ENCODE results near the gene HES1.
A peak's percentile ranks its signal among the peaks of the same experiment; 100 is the strongest.
"Not testable (repeated sequence)": the region's sequence is repeated elsewhere in the genome, so short reads cannot be mapped to it uniquely, and the experiment has no call there.

Gene HES1

DNA sequence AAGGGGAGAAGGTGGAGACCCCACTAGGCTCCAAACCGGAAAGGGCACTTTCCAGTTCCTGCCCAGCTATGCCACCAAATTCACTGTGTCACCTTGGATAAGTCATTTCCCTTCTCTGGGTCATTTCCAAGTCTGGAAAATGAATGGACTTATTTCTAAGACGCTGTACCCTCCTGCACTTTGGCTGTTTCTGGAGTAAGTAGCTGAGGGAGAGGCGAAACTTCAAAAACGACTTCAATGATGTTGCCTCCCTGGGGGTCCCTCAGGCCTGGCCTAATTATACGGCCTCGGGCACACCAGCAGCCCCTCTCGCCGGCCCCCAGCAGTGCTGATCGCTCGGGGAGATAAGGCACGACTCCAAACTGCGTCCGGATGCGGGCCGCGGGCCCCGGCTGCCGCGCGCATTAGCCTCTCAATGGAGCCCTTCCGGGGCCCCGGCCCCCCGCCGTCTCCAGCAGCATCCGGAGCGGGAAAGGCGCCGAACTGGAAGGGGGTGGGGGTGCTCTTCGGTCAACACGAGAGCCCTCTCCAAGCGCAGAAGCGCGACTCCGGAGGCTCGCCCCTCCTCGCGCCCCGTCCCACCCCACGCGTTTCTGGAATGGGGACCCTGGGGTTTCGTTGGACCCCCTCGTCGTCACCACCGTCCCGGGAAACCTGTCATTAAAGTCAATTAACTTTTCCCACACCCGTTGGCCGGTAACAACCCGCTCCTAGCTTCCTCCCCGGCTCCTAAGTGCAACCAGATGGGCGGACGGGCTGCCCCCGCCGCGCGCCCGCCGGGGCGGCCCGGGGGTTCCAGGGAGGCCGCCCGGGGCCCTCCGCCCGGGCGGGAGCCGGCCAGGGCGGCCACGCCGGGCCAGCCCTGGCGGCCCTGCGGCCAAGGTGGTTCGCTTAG, 4.8 kb downstream of the HES1 start:
- H3K4me2 ChIP-seq: peak overlapping the region; percentile 86 to 98 (median 94)
- H3K4me1 ChIP-seq: peaks cover 37 to 45% (median 40%) of the 10 kb centered on the region in 10 experiments
- TF ChIP-seq Cebpa-rat (IDR thresholded peaks at IDR 0.05): no peak
- peak overlapping the region in 3 of 11 experiments; percentile 23 to 27 (median 26); a peak in 3 of 22 replicates for H3K27ac ChIP-seq
- no peaks in the 10 kb centered on the region for H3K9me3 ChIP-seq (replicated peaks in 1 of 11)
- peaks cover 6 to 67% (median 41%) of the 10 kb centered on the region in 11 experiments; a peak in 20 of 22 replicates for H4K20me1 ChIP-seq
- H3K9ac ChIP-seq: peak overlapping the region in 10 of 11 experiments; percentile 44 to 72 (median 58); a peak in 18 of 22 replicates
- H3K4me3 ChIP-seq: peak overlapping the region; percentile 44 to 72 (median 58)
- H3K27me3 ChIP-seq: peaks cover 71 to 89% (median 86%) of the 10 kb centered on the region in 11 experiments
- no peaks in the 10 kb centered on the region for H3K36me3 ChIP-seq

DNA sequence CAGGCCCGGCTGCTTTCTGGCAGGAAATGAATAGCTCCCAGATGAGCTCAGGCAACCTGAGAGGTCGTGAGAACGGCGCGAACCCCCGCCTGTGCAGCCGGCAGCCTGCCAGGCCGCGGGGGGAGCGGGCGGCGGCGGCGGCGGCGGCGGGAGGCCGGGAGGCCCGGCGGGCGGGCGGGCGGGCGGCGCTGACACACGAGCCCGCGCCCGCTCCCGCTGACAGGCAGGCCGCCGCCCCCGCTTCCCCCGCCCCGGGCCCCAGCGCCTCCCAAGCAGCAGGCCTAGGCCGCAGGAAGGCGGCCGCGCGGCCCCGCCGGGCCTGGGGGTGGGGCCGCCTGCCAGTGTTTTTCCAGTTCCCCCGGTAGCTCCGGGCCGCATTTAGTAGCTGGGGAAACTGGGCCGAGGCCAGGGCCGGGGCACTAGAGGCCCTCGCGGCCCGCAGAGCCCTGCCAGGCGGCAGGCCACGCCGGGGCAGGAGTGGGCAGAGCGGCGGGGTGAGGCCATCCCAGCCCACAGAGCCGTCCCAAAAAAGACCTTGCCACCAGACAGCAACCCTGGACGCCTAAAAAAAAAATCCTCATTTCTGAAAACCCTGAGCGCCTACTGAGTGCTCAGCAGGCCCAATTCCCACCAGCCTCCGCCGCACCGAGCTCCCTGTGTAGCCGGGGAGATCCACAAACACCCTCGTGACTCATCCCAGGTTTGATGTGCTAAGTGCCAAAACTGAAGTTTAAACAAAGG, 5.6 kb downstream of the HES1 start:
- Histone ChIP-seq H3K4me2 (peak overlapping the region; percentile 87 to 98 (median 94)), H3K27me3 (peaks cover 65 to 81% (median 78%) of the 10 kb centered on the region in 11 experiments), H3K9ac (peak overlapping the region; percentile 41 to 73 (median 68); a peak in 20 of 22 replicates), H3K27ac (peak overlapping the region in 7 of 11 experiments; percentile 11 to 60 (median 34); a peak in 8 of 22 replicates), H3K4me1 (peaks cover 29 to 37% (median 32%) of the 10 kb centered on the region in 10 experiments), H3K36me3 (no peaks in the 10 kb centered on the region), H3K9me3 (replicated peaks in 1 of 11) (no peaks in the 10 kb centered on the region), H4K20me1 (peaks cover 1 to 58% (median 35%) of the 10 kb centered on the region in 11 experiments; a peak in 20 of 22 replicates), H3K4me3 (peak overlapping the region; percentile 44 to 72 (median 58))
- TF ChIP-seq Cebpa-rat (IDR thresholded peaks at IDR 0.05): no peak

DNA sequence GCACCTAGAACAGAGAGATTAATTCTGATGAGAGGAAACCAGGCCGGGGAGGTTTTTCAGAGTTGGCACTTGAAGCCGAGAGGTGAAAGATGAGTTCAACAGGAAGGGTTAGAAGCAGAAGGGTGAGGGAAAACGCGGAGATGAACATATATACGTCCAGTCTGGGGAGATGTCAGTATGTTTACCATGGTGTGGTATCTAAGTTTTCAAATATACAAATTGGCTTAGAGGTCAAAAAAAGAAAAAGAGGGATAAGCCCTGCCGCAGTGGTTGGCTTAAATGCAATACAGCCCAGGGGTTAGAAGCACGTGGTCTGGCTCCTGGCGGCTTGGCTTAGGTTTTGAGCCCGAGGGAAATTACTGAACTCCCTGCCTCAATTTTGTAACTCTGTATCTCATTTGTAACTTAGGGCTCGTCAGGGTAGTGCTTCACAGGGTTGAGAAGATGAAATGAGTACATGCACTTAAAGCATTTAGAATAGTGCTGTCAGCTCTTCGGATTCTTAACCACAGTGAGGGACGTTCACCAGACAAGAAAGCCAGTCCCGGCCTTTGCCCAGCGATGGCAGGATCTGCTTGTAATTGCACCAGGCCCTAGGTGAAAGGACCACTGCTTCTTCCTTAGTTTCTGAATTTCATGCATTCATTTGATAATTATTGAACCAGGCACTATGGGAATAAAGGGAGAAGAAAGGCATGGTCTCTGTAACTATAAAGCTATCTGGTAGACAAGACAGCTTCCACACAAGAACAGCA, 6.4 kb downstream of the HES1 start:
- Histone ChIP-seq H3K4me2 (peak overlapping the region; percentile 87 to 98 (median 94)), H3K9ac (peak overlapping the region in 8 of 11 experiments; percentile 41 to 73 (median 70); a peak in 9 of 22 replicates), H3K36me3 (no peaks in the 10 kb centered on the region), H3K27ac (peak overlapping the region in 3 of 11 experiments; percentile 11 to 60 (median 60); a peak in 3 of 22 replicates), H4K20me1 (peaks cover 0 to 51% (median 27%) of the 10 kb centered on the region in 11 experiments; a peak in 17 of 22 replicates), H3K4me3 (peak overlapping the region in 5 of 10 experiments; percentile 24 to 72 (median 60); a peak in 6 of 20 replicates), H3K4me1 (peaks cover 21 to 29% (median 24%) of the 10 kb centered on the region in 10 experiments), H3K9me3 (replicated peaks in 1 of 11) (no peaks in the 10 kb centered on the region), H3K27me3 (peaks cover 57 to 74% (median 71%) of the 10 kb centered on the region in 11 experiments)
- no peak for TF ChIP-seq Cebpa-rat (IDR thresholded peaks at IDR 0.05)

DNA sequence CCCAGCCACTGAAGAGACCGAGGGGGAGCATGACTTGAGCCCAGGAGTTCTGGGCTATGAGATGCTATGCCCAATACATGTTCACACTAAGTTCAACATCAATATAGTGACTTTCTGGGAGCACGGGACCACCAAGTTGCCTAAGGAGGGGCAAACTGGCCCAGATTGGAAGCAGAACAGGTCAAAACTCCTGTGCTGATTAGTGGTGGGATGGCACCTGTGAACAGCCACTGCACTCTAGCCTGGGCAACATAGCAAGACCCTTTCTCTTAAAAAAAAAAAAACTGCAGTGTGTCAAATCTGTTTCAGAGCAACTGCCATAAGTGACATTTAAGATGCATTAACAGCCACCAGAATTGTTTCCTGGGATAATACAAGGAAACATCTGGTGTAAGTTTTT, 9.8 kb downstream of the HES1 start:
- Histone ChIP-seq H3K4me2 (no peak overlapping the region), H3K27me3 (peaks cover 24 to 42% (median 37%) of the 10 kb centered on the region in 11 experiments), H3K36me3 (no peaks in the 10 kb centered on the region), H3K9me3 (replicated peaks in 1 of 11) (no peaks in the 10 kb centered on the region), H3K27ac (no peak overlapping the region), H3K4me1 (peaks cover 9 to 15% (median 12%) of the 10 kb centered on the region in 10 experiments; a peak in 19 of 20 replicates), H4K20me1 (peaks cover 0 to 18% (median 5%) of the 10 kb centered on the region in 11 experiments; a peak in 12 of 22 replicates), H3K9ac (no peak overlapping the region), H3K4me3 (no peak overlapping the region)
- no peak for TF ChIP-seq Cebpa-rat (IDR thresholded peaks at IDR 0.05)

DNA sequence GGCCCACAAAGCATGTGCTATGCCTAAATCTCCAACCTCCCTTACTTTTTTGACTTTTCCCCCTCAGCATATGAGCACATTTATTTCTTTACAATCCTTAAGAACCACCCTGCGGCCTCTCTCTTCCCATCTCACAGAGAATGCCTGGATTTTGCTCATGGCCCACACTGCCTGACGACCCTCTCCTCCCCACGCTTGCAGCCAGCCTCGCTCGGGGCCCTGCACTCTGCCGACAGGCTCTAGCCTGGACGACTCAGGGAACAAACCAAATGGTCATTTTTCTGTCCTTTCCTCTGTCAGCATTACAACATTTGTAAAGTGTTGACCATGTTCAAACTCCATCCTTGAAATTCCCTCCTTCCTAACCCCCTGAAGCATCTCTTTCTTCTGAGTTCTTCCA, 11.7 kb downstream of the HES1 start:
- H3K9ac ChIP-seq: no peak overlapping the region
- TF ChIP-seq Cebpa-rat (IDR thresholded peaks at IDR 0.05): no peak
- H3K36me3 ChIP-seq: no peaks in the 10 kb centered on the region
- no peak overlapping the region for H3K4me2 ChIP-seq
- H3K27me3 ChIP-seq: peaks cover 5 to 22% (median 17%) of the 10 kb centered on the region in 11 experiments
- H3K4me1 ChIP-seq: no peaks in the 10 kb centered on the region
- peaks cover 0 to under 1% (median 0%) of the 10 kb centered on the region in 11 experiments; a peak in 2 of 22 replicates for H4K20me1 ChIP-seq
- no peak overlapping the region for H3K4me3 ChIP-seq
- no peak overlapping the region for H3K27ac ChIP-seq
- no peaks in the 10 kb centered on the region for H3K9me3 ChIP-seq (replicated peaks in 1 of 11)

DNA sequence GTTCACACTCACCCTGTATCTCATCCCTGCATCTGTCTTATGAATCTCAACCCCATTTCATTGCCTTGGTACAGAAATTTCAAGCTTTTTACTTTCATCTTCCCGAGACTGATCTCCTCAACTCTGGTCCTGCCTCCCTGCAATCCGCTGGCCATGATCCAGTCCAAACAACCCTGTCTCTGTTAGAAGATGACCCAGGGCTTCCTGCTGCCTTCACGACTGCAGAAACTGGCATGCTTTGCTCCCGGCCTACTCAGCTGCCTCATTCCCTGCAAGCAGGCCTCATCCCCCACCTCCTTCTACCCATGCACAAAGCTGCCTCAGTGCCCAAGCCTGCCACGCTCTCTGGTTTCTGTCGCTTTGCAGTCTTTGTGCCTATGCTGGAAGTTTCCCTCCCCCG, 12.4 kb downstream of the HES1 start:
- Histone ChIP-seq H3K4me1 (no peaks in the 10 kb centered on the region), H3K9me3 (replicated peaks in 1 of 11) (peaks cover 0 to 1% (median 0%) of the 10 kb centered on the region in 11 experiments; a peak in 1 of 22 replicates), H4K20me1 (no peaks in the 10 kb centered on the region; a peak in 1 of 22 replicates), H3K27ac (no peak overlapping the region), H3K27me3 (peaks cover 2 to 15% (median 10%) of the 10 kb centered on the region in 11 experiments; a peak in 20 of 22 replicates), H3K36me3 (no peaks in the 10 kb centered on the region), H3K9ac (no peak overlapping the region), H3K4me2 (no peak overlapping the region), H3K4me3 (no peak overlapping the region)
- TF ChIP-seq Cebpa-rat (IDR thresholded peaks at IDR 0.05): no peak

DNA sequence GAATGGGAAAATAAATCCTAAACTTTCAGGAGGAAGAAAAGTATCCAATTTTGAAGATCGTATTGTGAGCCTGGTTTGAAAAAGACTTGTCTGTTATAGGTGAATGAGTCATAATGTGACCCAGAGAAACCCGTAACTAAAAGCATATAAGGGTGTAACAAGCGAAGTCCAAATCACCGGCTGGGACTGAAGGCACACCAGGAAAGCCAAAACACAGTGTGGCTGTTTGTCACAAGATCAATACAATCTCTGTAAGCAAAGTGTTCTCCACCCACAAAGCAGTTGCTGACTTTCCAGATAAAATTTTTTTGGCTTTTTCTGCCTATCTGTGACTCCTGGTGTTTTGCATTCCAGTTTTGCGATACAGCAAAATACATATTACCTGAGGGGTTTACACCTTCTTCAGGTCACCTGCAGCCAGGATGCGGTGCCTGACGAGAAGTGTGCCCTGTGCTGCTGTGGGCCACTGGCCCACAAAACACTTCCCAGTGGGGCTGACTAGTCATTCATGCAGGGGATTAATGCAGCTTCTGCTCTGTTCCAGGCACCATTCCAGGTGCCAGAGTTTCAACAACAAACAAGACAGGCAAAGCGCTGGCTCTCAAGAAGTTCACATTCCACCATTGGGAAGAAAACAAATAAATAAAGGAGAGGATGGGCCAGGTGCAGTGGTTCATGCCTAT, 14.4 kb downstream of the HES1 start:
- Histone ChIP-seq H3K36me3 (no peaks in the 10 kb centered on the region; a peak in 2 of 22 replicates), H3K27ac (no peak overlapping the region), H3K4me1 (no peaks in the 10 kb centered on the region), H3K9ac (no peak overlapping the region), H3K9me3 (replicated peaks in 1 of 11) (peaks cover 8 to 19% (median 12%) of the 10 kb centered on the region in 11 experiments; a peak in 21 of 22 replicates), H3K27me3 (peaks cover 0 to 4% (median 0%) of the 10 kb centered on the region in 11 experiments; a peak in 2 of 22 replicates), H3K4me2 (no peak overlapping the region), H4K20me1 (no peaks in the 10 kb centered on the region; a peak in 1 of 22 replicates), H3K4me3 (no peak overlapping the region)
- no peak for TF ChIP-seq Cebpa-rat (IDR thresholded peaks at IDR 0.05)

DNA sequence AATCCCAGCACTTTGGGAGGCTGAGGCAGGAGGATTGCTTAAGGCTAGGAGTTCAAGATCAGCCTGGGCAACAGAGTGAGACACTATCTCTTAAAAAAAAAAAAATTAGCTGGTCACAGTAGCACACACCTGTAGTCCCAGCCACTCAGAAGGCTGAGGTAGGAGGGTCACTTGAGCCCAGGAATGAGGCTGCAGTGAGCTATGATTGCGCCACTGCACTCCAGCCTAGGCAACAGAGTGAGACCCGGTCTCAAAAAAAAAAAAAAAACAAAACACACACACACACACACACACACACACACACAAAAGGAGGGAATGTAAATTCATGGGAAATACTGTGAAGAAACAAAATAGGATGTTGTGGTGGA, 15.0 kb downstream of the HES1 start:
- not testable (repeated sequence) for H3K36me3 ChIP-seq, H4K20me1 ChIP-seq, H3K4me1 ChIP-seq, H3K4me3 ChIP-seq, H3K4me2 ChIP-seq, H3K9ac ChIP-seq, H3K27me3 ChIP-seq, H3K27ac ChIP-seq
- peaks cover 8 to 19% (median 12%) of the 10 kb centered on the region in 11 experiments; a peak in 21 of 22 replicates for H3K9me3 ChIP-seq (replicated peaks in 1 of 11)
